ENCODE data around the gene FXYD6. TPM values are rescaled to one million over a fixed set of nuclear protein-coding genes. Genes with fewer than 3 reads are reported as not detected.

Gene FXYD6
- total and polyA plus RNA-seq, 12 donors, result 22.0 to 65.2 (median 36.1) TPM

DNA sequence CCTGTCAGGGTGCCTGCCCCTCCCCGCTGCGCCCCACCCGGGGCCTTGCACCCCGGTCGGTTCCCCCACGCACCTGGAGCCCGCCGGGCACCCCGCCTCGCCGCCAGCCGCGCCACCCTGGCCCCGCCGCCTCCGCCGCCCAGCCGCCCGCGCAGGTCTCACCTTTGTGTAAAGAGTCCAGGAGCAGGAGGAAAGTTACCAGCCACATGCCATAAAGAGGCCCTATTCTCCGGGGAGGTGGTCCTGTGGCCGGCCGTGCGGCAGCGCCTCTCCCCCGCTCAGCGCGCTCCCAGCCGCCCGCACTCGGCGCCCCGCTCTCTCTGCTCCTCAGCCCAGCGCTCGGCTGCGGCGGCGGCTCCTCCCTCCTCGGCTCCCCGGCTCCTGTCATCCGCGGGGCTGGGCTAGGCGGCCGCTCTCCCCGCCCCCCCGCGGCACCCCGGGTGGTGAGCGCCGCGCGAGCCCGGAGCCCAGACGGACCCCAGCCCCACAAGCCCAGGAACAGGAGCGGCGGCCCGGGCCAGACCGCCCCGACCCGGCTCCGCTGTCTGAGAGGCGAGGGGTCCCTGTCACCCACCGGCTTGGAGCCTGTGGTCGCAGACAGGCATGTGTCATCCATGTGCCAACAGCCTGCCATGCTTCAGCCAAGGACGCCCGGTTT, 79.5 kb downstream of the FXYD6 start, which contains the start of gene DSCAML1:
DSCAML1 (minus strand) TSS at position 345 of the 658 bp plus-strand sequence; CDS start at position 208, 137 bp downstream.
- intact Hi-C loops (cut with DNase I), result no loop called here
- Histone ChIP-seq H3K27ac (no peak within 1 kb of the TSS), H3K4me3 (peak within 1 kb of the TSS; percentile 0 to 45 (median 36)), H3K4me1 (peaks cover 6 to 23% (median 19%) of the 10 kb centered on the region in 9 donors), H3K9me3 (no peaks in the 10 kb centered on the region), H3K36me3 (peaks cover 0 to 4% (median 0%) of the 10 kb centered on the region in 9 donors), H3K27me3 (peaks cover 11 to 67% (median 53%) of the 10 kb centered on the region in 7 donors)
- 3 to 4% methylated on average over 42 to 64 of the region's 66 CpGs for WGBS, 2 donors
- TF ChIP-seq, protein P1, sequence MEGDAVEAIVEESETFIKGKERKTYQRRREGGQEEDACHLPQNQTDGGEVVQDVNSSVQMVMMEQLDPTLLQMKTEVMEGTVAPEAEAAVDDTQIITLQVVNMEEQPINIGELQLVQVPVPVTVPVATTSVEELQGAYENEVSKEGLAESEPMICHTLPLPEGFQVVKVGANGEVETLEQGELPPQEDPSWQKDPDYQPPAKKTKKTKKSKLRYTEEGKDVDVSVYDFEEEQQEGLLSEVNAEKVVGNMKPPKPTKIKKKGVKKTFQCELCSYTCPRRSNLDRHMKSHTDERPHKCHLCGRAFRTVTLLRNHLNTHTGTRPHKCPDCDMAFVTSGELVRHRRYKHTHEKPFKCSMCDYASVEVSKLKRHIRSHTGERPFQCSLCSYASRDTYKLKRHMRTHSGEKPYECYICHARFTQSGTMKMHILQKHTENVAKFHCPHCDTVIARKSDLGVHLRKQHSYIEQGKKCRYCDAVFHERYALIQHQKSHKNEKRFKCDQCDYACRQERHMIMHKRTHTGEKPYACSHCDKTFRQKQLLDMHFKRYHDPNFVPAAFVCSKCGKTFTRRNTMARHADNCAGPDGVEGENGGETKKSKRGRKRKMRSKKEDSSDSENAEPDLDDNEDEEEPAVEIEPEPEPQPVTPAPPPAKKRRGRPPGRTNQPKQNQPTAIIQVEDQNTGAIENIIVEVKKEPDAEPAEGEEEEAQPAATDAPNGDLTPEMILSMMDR (IDR thresholded peaks at IDR 0.05), result no peak
- ATAC-seq (peak in 7 of 8 donors; percentile 44 to 85 (median 63)), DNase-seq (peak in 1 of 2 donors; percentile 43)

DNA sequence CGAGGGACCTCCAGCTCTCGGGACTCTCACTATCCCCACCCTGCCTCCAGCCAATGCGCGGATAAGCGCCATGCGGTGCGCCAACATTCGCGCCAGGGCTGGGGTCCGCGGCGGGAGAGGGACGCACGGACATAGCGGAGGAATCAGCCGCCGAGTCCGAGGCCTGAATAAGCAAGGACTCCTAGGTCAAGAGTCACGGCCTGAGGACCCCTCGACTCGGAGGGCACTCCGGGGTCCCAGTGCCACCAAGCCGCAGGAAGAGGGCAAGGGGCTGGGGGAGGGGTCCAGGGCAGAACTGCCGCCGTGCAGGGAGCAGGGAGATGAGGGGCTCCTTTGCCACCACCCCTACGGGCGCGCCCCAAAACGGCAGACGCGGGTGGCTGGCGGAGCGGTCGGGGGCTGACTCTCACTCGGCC, 80.0 kb downstream of the FXYD6 start:
- 1 to 2% methylated on average over 35 of the region's 35 CpGs for WGBS, 2 donors
- H3K4me1 ChIP-seq, result peaks cover 6 to 23% (median 19%) of the 10 kb centered on the region in 9 donors
- H3K27me3 ChIP-seq, result peaks cover 11 to 67% (median 53%) of the 10 kb centered on the region in 7 donors
- H3K36me3 ChIP-seq, result no peaks in the 10 kb centered on the region
- H3K9me3 ChIP-seq, result no peaks in the 10 kb centered on the region
- DNase-seq (no peak), ATAC-seq (peak in 1 of 8 donors; percentile 9)
- peak overlapping the region; percentile 0 to 45 (median 36) for H3K4me3 ChIP-seq
- TF ChIP-seq, protein P1 (IDR thresholded peaks at IDR 0.05), result no peak
- H3K27ac ChIP-seq, result no peak overlapping the region
- intact Hi-C loops (cut with DNase I), result no loop called here

DNA sequence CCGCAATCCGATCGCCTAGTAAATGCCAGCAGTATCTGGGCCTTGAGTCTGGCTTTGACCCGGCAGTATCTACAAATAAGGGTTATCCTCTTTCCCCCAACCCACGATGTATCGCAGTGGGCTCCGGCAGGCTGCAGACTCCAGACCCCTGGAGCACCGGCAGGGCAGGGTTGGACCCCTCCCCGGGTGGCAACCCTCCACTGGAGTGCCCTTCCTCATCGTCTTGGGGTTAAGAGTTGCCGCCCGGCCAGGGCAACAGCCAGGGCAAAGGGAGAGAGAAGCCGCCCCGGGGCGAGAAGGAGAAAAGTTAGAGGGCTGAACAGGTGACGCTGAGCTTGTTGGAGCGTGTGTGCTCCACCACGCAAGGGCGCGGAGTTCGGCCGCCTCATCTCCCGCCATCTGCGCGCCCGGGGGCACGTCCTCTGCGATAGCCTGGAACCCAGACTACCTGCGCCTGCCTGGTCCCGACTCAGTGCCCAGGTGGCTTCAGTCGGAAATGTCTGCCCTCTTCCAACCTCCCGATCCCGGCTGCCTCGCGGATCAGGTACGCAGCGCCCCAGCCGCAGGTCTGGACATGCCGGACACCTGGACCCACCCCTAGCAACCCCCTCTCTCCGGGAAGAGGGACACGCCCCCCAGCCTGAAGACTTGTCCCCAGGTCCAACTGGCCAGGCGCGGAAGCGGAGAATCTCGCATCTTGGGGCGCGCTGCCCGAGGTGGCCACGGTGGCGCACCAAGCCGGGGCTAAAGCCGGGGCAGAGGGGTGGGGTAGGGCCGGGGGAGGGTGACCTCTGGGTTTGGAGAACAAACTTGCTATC, 80.6 kb downstream of the FXYD6 start:
- intact Hi-C loops (cut with DNase I), result no loop called here
- H3K4me1 ChIP-seq, result peaks cover 6 to 23% (median 19%) of the 10 kb centered on the region in 9 donors
- H3K9me3 ChIP-seq, result no peaks in the 10 kb centered on the region
- ATAC-seq (peak in 2 of 8 donors; percentile 5 to 28), DNase-seq (no peak)
- no peaks in the 10 kb centered on the region for H3K36me3 ChIP-seq
- peaks cover 11 to 67% (median 53%) of the 10 kb centered on the region in 7 donors for H3K27me3 ChIP-seq
- H3K27ac ChIP-seq, result no peak overlapping the region
- H3K4me3 ChIP-seq, result peak overlapping the region; percentile 0 to 45 (median 36)
- TF ChIP-seq, protein P1 (IDR thresholded peaks at IDR 0.05), result no peak
- 8% methylated on average over 53 of the region's 53 CpGs for WGBS, 2 donors

All from heart right ventricle (tissue), 16 donors.